ENCODE data around the gene FAAP20.

Gene FAAP20

GRCh38 chr1:2224170-2224584, 29.6 kb upstream of the FAAP20 start:
- no peak overlapping the region for H2AFZ ChIP-seq (ENCODE audit: low read length)
- no peaks in the 10 kb centered on the region for H3K4me1 ChIP-seq (ENCODE audit: insufficient read depth, low read length, poor library complexity, severe bottlenecking)
- no peaks in the 10 kb centered on the region for H3K27me3 ChIP-seq (ENCODE audit: insufficient read depth, low read length, poor library complexity, severe bottlenecking)
- H3K79me2 ChIP-seq (ENCODE audit: insufficient read depth, low read length), result peaks cover 5% of the 10 kb centered on the region; the same call in 1 of the 2 replicates
- H4K20me1 ChIP-seq (ENCODE audit: insufficient read depth, low read length, poor library complexity, severe bottlenecking), result no peaks in the 10 kb centered on the region
- H3K9me3 ChIP-seq (ENCODE audit: insufficient read depth, low read depth, low read length), result no peaks in the 10 kb centered on the region
- no peaks in the 10 kb centered on the region for H3K9me2 ChIP-seq (replicated peaks; ENCODE audit: low read depth, low read length)
- TF ChIP-seq CTCF (conservative IDR thresholded peaks at IDR 0.05; ENCODE audit: low read length) (no peak), EZH2phosphoT487 (IDR thresholded peaks at IDR 0.05; ENCODE audit: borderline replicate concordance) (no peak)
- H3K4me2 ChIP-seq (ENCODE audit: low read depth, low read length, poor library complexity, severe bottlenecking), result no peak overlapping the region
- H3K36me3 ChIP-seq (ENCODE audit: insufficient read depth, low read length), result no peaks in the 10 kb centered on the region
- no peak overlapping the region for H3K4me3 ChIP-seq (ENCODE audit: low read length, poor library complexity, severe bottlenecking)
- H3F3A ChIP-seq (ENCODE audit: low read depth), result no peaks in the 10 kb centered on the region
- no peak overlapping the region for H3K9ac ChIP-seq (ENCODE audit: low read depth, low read length, poor library complexity, severe bottlenecking)

GRCh38 chr1:2221271-2221670, 26.7 kb upstream of the FAAP20 start:
- no peaks in the 10 kb centered on the region for H3K4me1 ChIP-seq (ENCODE audit: insufficient read depth, low read length, poor library complexity, severe bottlenecking)
- no peak overlapping the region for H3K4me3 ChIP-seq (ENCODE audit: low read length, poor library complexity, severe bottlenecking)
- no peak for TF ChIP-seq CTCF (conservative IDR thresholded peaks at IDR 0.05; ENCODE audit: low read length)
- H3K79me2 ChIP-seq (ENCODE audit: insufficient read depth, low read length), result no peaks in the 10 kb centered on the region
- H3K9me2 ChIP-seq (replicated peaks; ENCODE audit: low read depth, low read length), result no peaks in the 10 kb centered on the region
- no peaks in the 10 kb centered on the region for H3K27me3 ChIP-seq (ENCODE audit: insufficient read depth, low read length, poor library complexity, severe bottlenecking)
- H3F3A ChIP-seq (ENCODE audit: low read depth), result no peaks in the 10 kb centered on the region
- no peak overlapping the region for H3K9ac ChIP-seq (ENCODE audit: low read depth, low read length, poor library complexity, severe bottlenecking)
- H4K20me1 ChIP-seq (ENCODE audit: insufficient read depth, low read length, poor library complexity, severe bottlenecking), result no peaks in the 10 kb centered on the region
- no peaks in the 10 kb centered on the region for H3K36me3 ChIP-seq (ENCODE audit: insufficient read depth, low read length)
- H3K4me2 ChIP-seq (ENCODE audit: low read depth, low read length, poor library complexity, severe bottlenecking), result no peak overlapping the region
- H2AFZ ChIP-seq (ENCODE audit: low read length), result no peak overlapping the region
- no peaks in the 10 kb centered on the region for H3K9me3 ChIP-seq (ENCODE audit: insufficient read depth, low read depth, low read length)

- Histone ChIP-seq H3K4me2 (ENCODE audit: low read depth, low read length, poor library complexity, severe bottlenecking) (no peak overlapping the region), H3K9me3 (ENCODE audit: insufficient read depth, low read depth, low read length) (no peaks in the 10 kb centered on the region), H3K9ac (ENCODE audit: low read depth, low read length, poor library complexity, severe bottlenecking) (no peak overlapping the region), H4K20me1 (ENCODE audit: insufficient read depth, low read length, poor library complexity, severe bottlenecking) (no peaks in the 10 kb centered on the region), H2AFZ (ENCODE audit: low read length) (no peak overlapping the region), H3K4me1 (ENCODE audit: insufficient read depth, low read length, poor library complexity, severe bottlenecking) (no peaks in the 10 kb centered on the region), H3F3A (ENCODE audit: low read depth) (no peaks in the 10 kb centered on the region), H3K36me3 (ENCODE audit: insufficient read depth, low read length) (no peaks in the 10 kb centered on the region), H3K4me3 (ENCODE audit: low read length, poor library complexity, severe bottlenecking) (no peak overlapping the region), H3K9me2 (replicated peaks; ENCODE audit: low read depth, low read length) (no peaks in the 10 kb centered on the region), H3K27me3 (ENCODE audit: insufficient read depth, low read length, poor library complexity, severe bottlenecking) (no peaks in the 10 kb centered on the region), H3K79me2 (ENCODE audit: insufficient read depth, low read length) (no peaks in the 10 kb centered on the region)
- no peak for TF ChIP-seq CTCF (conservative IDR thresholded peaks at IDR 0.05; ENCODE audit: low read length)
- no peak for TF ChIP-seq EZH2phosphoT487 (IDR thresholded peaks at IDR 0.05; ENCODE audit: borderline replicate concordance)
Measured at GRCh38 chr1:2216767-2217058, 22.1 kb upstream of the FAAP20 start.

Data from Loucy (cell line).